Measurements from ENCODE around the gene ANK3.

ANK3 gene

DNA sequence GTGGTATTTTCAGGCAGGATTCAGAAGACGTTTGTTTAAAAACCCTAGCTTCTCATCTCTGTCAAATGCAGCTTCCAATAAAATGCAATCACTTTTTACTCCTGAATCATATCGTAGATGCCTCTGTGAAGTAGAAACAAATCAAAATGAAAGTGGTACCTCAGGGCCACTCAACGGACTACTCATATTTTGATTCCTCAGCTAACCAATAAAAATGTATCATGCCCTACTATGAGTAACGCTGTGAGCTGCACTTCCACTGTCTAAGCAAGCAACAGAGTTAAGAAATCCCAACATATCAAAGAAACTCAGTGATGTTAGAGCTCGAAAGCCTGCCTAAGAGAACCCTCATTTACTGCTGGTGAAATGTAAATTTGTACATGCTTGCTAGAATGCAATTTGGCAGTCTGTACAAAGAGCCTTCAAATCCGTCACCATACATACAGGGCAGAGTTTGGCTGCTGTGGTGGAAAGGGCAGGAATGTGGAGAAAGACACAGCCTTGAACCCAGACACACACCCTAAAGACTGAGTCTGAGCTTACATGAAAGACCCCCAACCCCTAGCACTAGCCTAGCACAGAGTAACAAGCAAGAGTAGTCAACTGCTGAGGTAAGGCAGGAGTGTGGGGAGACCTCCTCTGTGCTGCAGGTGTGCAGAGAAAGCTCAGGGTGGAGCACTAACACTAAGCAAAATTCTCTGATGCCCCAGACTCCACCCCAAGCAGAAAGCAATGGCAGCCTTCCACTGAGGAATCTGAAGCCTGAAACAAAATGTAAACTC, 151.5 kb downstream of the ANK3 start:
- in situ Hi-C loops (cut with MboI; ENCODE audit: low sequenced_read_pairs): no loop called here

DNA sequence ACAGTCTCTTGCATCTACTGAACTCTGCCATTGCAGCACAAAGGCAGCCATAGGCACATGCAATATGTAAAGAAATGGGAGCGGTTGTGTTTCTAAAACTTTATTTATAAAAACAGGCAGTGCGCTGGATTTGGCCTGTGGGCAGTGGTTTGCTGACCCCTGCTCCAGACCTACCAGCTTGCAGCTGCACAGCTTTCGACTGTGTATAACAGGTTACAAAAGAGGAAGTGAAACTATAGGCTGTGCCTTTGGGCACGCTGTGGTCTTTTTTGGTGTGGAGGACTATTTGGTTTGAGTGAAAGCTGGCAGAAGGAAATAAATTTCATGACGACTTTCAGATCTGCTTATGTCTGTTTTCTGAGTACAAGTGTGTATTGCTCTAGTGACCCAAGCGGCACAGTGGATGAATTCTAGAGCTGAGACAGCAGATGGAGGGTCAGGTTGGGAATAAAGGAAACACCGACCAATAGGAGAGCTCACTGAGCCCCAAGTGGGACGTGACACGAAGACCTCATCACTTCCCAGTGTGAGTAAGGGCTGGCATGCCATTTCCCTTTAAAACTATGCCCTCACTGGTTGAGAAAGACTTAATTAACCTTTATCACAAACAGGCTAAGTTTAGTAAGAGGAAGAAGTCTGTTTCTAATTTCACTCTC, 152.7 kb downstream of the ANK3 start:
- in situ Hi-C loops (cut with MboI; ENCODE audit: low sequenced_read_pairs): no loop called here

- in situ Hi-C loops (cut with MboI; ENCODE audit: low sequenced_read_pairs): no loop called here
Observed at GRCh38 chr10:60235001-60235400, 154.7 kb downstream of the ANK3 start.

GRCh38 chr10:60234551-60234950, 155.1 kb downstream of the ANK3 start:
- in situ Hi-C loops (cut with MboI; ENCODE audit: low sequenced_read_pairs): no loop called here

DNA sequence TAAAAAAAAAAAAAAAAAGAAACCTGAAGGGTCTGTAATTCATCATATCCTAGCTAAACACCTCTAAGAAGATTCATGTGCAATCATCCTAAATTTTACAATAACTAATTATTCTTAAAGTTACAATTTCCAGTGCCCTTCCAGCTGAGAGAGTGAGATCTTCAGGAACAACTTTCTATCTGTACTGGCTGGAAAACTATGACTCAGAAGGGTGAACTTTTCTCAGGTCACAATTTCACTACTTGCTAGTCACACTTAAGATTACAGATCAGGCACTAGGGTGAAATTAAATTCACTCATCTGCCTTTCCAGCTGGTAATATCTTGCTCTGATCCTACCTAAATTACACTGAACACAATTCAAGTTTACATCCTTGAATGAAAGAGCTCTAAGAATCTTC, 158.8 kb downstream of the ANK3 start:
- in situ Hi-C loops (cut with MboI; ENCODE audit: low sequenced_read_pairs): no loop called here

GRCh38 chr10:60224066-60224705, 165.5 kb downstream of the ANK3 start:
- in situ Hi-C loops (cut with MboI; ENCODE audit: low sequenced_read_pairs): no loop called here

GRCh38 chr10:60222047-60222446, 167.6 kb downstream of the ANK3 start:
- in situ Hi-C loops (cut with MboI; ENCODE audit: low sequenced_read_pairs): no loop called here

GRCh38 chr10:60212195-60212594, 177.5 kb downstream of the ANK3 start:
- in situ Hi-C loops (cut with MboI; ENCODE audit: low sequenced_read_pairs): no loop called here

- in situ Hi-C loops (cut with MboI; ENCODE audit: low sequenced_read_pairs): no loop called here
Observed at GRCh38 chr10:60209874-60210570, 179.7 kb downstream of the ANK3 start.

GRCh38 chr10:60208676-60209269, 180.9 kb downstream of the ANK3 start:
- in situ Hi-C loops (cut with MboI; ENCODE audit: low sequenced_read_pairs): no loop called here

DNA sequence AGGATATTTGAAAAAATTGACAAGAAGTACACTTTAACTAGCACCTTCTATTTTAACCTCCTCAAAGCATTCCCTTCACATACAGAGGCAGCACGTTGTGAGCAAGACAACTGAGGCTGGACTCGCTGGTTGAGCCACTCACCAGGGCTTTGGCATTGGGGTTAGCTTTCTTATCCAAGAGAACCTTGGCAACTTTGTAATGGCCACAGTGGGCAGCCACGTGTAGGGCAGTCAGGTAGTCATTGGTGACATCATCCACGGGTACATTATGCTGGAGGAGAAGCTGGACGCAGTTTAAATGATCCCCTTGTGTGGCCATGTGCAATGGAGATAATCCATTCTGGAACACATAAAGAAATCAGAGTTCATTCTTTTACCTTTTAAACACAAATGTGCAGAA, 181.8 kb downstream of the ANK3 start:
- in situ Hi-C loops (cut with MboI; ENCODE audit: low sequenced_read_pairs): no loop called here

DNA sequence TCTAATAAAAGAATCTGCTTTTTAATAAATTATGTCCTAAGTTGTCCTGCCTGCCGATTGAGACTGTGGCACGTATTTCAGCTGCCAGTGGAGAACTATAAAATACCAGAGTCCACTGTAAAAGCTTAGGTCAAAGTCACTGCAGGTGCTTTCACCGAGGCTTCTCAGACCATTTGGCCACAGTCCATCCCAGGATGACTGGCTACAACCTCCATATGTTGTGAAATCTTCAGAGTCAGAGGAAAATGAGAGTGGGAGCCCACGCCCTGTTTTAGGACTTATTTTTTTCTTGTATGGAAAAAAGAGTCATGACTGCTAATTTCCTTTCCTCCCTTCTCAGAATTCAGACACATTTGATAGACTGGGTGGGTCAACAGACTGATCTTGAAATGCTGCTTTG, 182.9 kb downstream of the ANK3 start:
- in situ Hi-C loops (cut with MboI; ENCODE audit: low sequenced_read_pairs): no loop called here

GRCh38 chr10:60205741-60206140, 183.9 kb downstream of the ANK3 start:
- in situ Hi-C loops (cut with MboI; ENCODE audit: low sequenced_read_pairs): no loop called here

- in situ Hi-C loops (cut with MboI; ENCODE audit: low sequenced_read_pairs): no loop called here
Observed at GRCh38 chr10:60203993-60204618, 185.6 kb downstream of the ANK3 start.

GRCh38 chr10:60200682-60201053, 189.0 kb downstream of the ANK3 start:
- in situ Hi-C loops (cut with MboI; ENCODE audit: low sequenced_read_pairs): no loop called here

DNA sequence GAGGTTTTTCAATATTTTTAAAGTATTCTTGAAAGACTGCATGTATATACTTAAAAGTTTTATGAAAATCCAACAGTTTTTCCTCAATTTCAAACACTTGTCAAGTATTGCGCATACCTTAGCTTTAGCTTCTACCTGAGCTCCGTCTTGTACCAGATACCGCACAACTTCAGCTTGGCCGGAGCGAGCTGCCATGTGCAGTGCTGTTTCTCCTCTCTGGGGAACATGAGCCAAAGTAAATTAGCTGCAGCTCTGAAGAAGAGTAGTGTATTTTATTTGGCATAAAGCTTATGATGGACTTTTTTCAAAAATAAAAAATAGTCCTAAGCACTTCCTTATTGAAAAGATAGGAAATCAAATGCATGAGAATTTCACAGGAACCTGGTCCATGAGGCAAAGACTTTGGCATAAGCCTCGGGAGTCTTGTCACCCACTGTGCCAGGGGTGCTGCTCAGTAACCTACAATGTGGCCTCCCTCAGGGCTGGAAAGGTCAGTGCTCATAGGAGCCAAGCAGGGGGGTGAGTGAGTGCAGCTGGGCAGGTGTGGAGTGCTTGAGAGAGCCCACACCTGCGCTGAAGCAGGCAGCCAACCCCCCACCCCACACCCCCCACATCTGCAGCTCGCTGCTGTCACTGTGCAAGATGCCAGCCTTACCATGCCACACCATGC, 189.5 kb downstream of the ANK3 start:
- in situ Hi-C loops (cut with MboI; ENCODE audit: low sequenced_read_pairs): no loop called here

DNA sequence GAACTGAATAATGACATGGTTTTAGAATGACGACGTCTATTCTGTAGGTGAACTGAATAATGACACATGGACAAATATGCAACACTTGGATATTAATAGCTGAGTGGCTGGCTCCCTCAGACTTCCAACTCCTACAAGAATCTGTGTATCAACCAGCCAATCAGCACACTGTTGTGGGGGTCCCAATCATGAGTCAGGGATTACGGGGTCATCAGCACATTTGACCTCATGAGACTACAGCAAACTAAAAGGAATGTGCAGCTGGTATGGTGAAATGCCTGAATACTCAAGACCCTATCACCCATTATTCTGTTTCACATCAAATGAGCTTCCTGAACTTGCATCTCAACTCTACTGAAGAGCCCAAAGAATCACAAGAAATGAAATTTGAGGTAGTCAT, 192.5 kb downstream of the ANK3 start:
- in situ Hi-C loops (cut with MboI; ENCODE audit: low sequenced_read_pairs): no loop called here

DNA sequence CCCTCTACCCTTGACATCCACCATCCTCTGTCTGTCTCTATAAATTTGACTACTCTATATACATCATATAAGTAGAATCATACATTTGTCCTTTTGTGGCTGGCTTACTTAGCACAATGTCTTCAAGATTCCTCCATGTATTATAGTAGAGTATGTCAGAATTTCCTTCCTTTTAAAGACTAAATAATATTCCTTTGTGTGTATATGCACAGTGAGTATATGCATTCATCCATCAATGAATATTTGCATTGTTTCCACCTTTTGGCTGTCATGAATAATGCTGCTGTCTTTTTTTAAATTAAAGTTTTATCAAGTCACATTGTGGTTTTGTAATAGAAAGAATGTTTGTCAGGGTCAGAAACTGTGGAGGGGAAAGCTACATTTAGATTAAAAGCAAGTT, 195.3 kb downstream of the ANK3 start:
- in situ Hi-C loops (cut with MboI; ENCODE audit: low sequenced_read_pairs): no loop called here

GRCh38 chr10:60192946-60193345, 196.7 kb downstream of the ANK3 start:
- in situ Hi-C loops (cut with MboI; ENCODE audit: low sequenced_read_pairs): no loop called here

- in situ Hi-C loops (cut with MboI; ENCODE audit: low sequenced_read_pairs): no loop called here
Observed at GRCh38 chr10:60189861-60190475, 199.7 kb downstream of the ANK3 start.

All from HL-60/S4 treated with retinoic acid at 250 ng/mL for 4 days and 3 days (cell line).